Measurements from ENCODE around the gene C12orf57. TPM values are rescaled to one million over a fixed set of nuclear protein-coding genes. Genes with fewer than 3 reads are reported as not detected.
A peak's percentile ranks its signal among the peaks of the same experiment; 100 is the strongest.

The C12orf57 gene
- total and polyA plus RNA-seq, 2 of the 13 experiments (the other 11 are each of a cell fraction or from before 2014, with no cell fraction given): 84.0 to 287 TPM

- ATAC-seq (no peak), FAIRE-seq (no peak), DNase-seq (ENCODE audit: low spot score) (no peak)
- no peaks in the 10 kb centered on the region for H3K9me3 ChIP-seq (ENCODE audit: low read length)
- in situ Hi-C loops (cut with HindIII; ENCODE audit: extremely low pct_ligation_motif_present, low pct_unique_long_range_greater_than_20kb) (no loop called here), intact Hi-C loops (cut with micrococcal nuclease; ENCODE audit: unreplicated experiment) (no loop called here)
- peaks cover 6% of the 10 kb centered on the region for H3K79me2 ChIP-seq (ENCODE audit: insufficient read depth, low read length)
- no peak overlapping the region for H2AFZ ChIP-seq (ENCODE audit: low read length)
- no TSS peak for BruUV-seq (replicated peaks)
- no peak overlapping the region for H3K4me2 ChIP-seq (ENCODE audit: low read depth, low read length)
- ChIA-PET CTCF (ENCODE audit: low intra/inter-chr PET ratio, low total read pairs) (no interaction called here), POLR2A (interaction anchor here (4.6 kb wide), 1 partner anchor 11 kb away, joined by 30 read pairs; no protein-coding TSS in a partner anchor)
- H3K4me3 ChIP-seq (replicated peaks in 1 of 3; ENCODE audit: insufficient read depth in 1 of 3, low read depth in 2 of 3, low read length in 3 of 3): no peak overlapping the region
- no peak for TF ChIP-seq ZNF333 (CRISPR knock-in tag; IDR thresholded peaks at IDR 0.05; ENCODE audit: borderline replicate concordance)
- TF ChIP-seq ZFYVE20 (CRISPR knock-in tag; IDR thresholded peaks at IDR 0.05; ENCODE audit: borderline replicate concordance, low read depth): no peak
- TF ChIP-seq POLR2G (IDR thresholded peaks at IDR 0.05; ENCODE audit: low read depth, low read length): 0 out of 2 replicates have a peak, but pooled peaks have one; percentile 10
- TF ChIP-seq NR2C2 (CRISPR knock-in tag; IDR thresholded peaks at IDR 0.05; ENCODE audit: borderline replicate concordance): no peak
- 97% methylated on average over 3 of the region's 3 CpGs for WGBS (ENCODE audit: low lambda C conversion rate)
- no peaks in the 10 kb centered on the region for H3K27me3 ChIP-seq (ENCODE audit: control insufficient read depth in 1 of 2, insufficient read depth in 2 of 2, low read length in 2 of 2)
- H3K27ac ChIP-seq (ENCODE audit: extremely low read length, insufficient read depth, low read length): no peak overlapping the region
- H3K9ac ChIP-seq (ENCODE audit: insufficient read depth, low read depth, low read length): no peak overlapping the region
- peaks cover 32% of the 10 kb centered on the region for H3K4me1 ChIP-seq (ENCODE audit: insufficient read depth, low read length)
- peaks cover 7 to 33% of the 10 kb centered on the region in 2 experiments for H3K36me3 ChIP-seq (replicated peaks in 1 of 2; ENCODE audit: control insufficient read depth in 1 of 2, insufficient read depth in 2 of 2, low read length in 2 of 2)
- no peaks in the 10 kb centered on the region for H4K20me1 ChIP-seq (ENCODE audit: insufficient read depth, low read length)
Measured at GRCh38 chr12:6936194-6936635, 7.6 kb upstream of the C12orf57 start.

GRCh38 chr12:6936636-6937480 is 7.0 kb upstream of the C12orf57 start:
- no peak overlapping the region for H2AFZ ChIP-seq (ENCODE audit: low read length)
- ATAC-seq: peak; percentile 2; the same call in 1 of the 3 replicates
- WGBS (ENCODE audit: low lambda C conversion rate): 96% methylated on average over 36 of the region's 36 CpGs
- no peaks in the 10 kb centered on the region for H4K20me1 ChIP-seq (ENCODE audit: insufficient read depth, low read length)
- peaks cover 7 to 33% of the 10 kb centered on the region in 2 experiments for H3K36me3 ChIP-seq (replicated peaks in 1 of 2; ENCODE audit: control insufficient read depth in 1 of 2, insufficient read depth in 2 of 2, low read length in 2 of 2)
- TSS peak; percentile 32 for BruUV-seq (replicated peaks)
- H3K27ac ChIP-seq (ENCODE audit: extremely low read length, insufficient read depth, low read length): peak overlapping the region; percentile 90
- H3K9me3 ChIP-seq (ENCODE audit: low read length): no peaks in the 10 kb centered on the region
- peak overlapping the region; percentile 87 for H3K4me2 ChIP-seq (ENCODE audit: low read depth, low read length)
- no peaks in the 10 kb centered on the region for H3K27me3 ChIP-seq (ENCODE audit: control insufficient read depth in 1 of 2, insufficient read depth in 2 of 2, low read length in 2 of 2)
- FAIRE-seq: no peak
- peaks cover 6% of the 10 kb centered on the region for H3K79me2 ChIP-seq (ENCODE audit: insufficient read depth, low read length)
- peak overlapping the region; percentile 49 to 78 (median 70); a peak in 4 of 6 replicates for H3K4me3 ChIP-seq (replicated peaks in 1 of 3; ENCODE audit: insufficient read depth in 1 of 3, low read depth in 2 of 3, low read length in 3 of 3)
- CTCF ChIA-PET (ENCODE audit: low intra/inter-chr PET ratio, low total read pairs): interaction anchor here (1.8 to 2.5 kb wide), 2 partner anchors 13 to 68 kb away, joined by 14 to 16 read pairs; no protein-coding TSS in a partner anchor
- POLR2A ChIA-PET: interaction anchor here (0.7 to 4.6 kb wide), 12 partner anchors 8 to 172 kb away, joined by 3 to 30 read pairs (median 10); partner anchors contain the start of genes ATN1, C1RL, ENO2 and LPCAT3
- peak overlapping the region; percentile 93; the same call in 1 of the 2 replicates for H3K9ac ChIP-seq (ENCODE audit: insufficient read depth, low read depth, low read length)
- in situ Hi-C loops (cut with HindIII; ENCODE audit: extremely low pct_ligation_motif_present, low pct_unique_long_range_greater_than_20kb) (no loop called here), intact Hi-C loops (cut with micrococcal nuclease; ENCODE audit: unreplicated experiment) (no loop called here)
- DNase-seq (ENCODE audit: low spot score): no peak
- H3K4me1 ChIP-seq (ENCODE audit: insufficient read depth, low read length): peaks cover 27% of the 10 kb centered on the region
- TF ChIP-seq HOXA7 (CRISPR knock-in tag; IDR thresholded peaks at IDR 0.05): 0 out of 2 replicates have a peak, but pooled peaks have one; percentile 3
- TF ChIP-seq ZC3H4 (CRISPR knock-in tag; IDR thresholded peaks at IDR 0.05; ENCODE audit: borderline replicate concordance): 0 out of 2 replicates have a peak, but pooled peaks have one; percentile 5
- no peak for TF ChIP-seq FIP1L1 (IDR thresholded peaks at IDR 0.05; ENCODE audit: borderline replicate concordance, insufficient read depth, low read depth, low read length)
- TF ChIP-seq SKIL (CRISPR knock-in tag; IDR thresholded peaks at IDR 0.05; ENCODE audit: borderline replicate concordance): no peak
- peak; percentile 39; the same call in 1 of the 2 replicates for TF ChIP-seq POLR2AphosphoS5 (IDR thresholded peaks at IDR 0.05; ENCODE audit: low read depth, low read length)
- TF ChIP-seq ZNF546 (CRISPR knock-in tag; conservative IDR thresholded peaks at IDR 0.05): no peak
- TF ChIP-seq AGO1 (IDR thresholded peaks at IDR 0.05; ENCODE audit: low read depth, low read length, poor library complexity, severe bottlenecking): peak; percentile 23
- no peak for TF ChIP-seq RARA (CRISPR knock-in tag; IDR thresholded peaks at IDR 0.05)
- no peak for TF ChIP-seq RORA (CRISPR knock-in tag; IDR thresholded peaks at IDR 0.05)
- TF ChIP-seq GABPA (IDR thresholded peaks at IDR 0.05; ENCODE audit: low read depth, low read length): no peak
- TF ChIP-seq GABPA (CRISPR knock-in tag; IDR thresholded peaks at IDR 0.05; ENCODE audit: low read depth): no peak
